Measurements from ENCODE around the gene TTC39C. TPM values are rescaled to one million over a fixed set of nuclear protein-coding genes. Genes with fewer than 3 reads are reported as not detected.

TTC39C gene
- total and polyA plus RNA-seq, 2 experiments from 2014 or later: 69.4 to 136 TPM

DNA sequence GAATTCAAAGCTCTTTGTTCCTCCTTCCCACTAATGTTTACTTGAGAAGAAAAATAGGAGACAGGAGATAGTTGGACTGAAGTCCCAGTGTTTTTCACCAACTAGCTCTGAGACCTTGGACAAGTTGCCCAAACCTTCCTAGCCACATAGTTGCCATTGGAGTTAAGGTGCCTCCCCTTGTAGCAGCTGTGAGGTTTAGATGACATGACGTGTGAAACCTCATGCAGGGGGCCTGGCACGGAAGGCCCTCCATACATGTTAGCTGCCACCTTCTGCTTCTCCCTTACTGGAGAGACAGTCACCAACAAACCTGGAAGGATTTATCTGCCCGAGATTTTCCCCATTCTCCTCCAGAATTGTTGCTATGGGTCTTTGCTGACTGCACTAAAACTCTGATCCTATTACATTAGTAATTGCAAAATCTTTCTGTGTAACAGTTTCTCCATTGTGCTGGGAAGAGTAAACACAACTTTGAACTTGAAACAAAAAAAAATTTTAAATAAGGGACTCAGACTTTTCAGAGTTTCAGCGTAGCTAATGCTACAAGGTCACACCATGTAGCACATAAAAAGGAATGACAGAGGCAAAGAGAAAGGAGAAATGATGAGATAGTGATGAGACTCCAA, 100.5 kb downstream of the TTC39C start:
- ATAC-seq (no peak), DNase-seq (ENCODE audit: low spot score) (no peak)
- peaks cover 13% of the 10 kb centered on the region; the same call in 1 of the 3 replicates for H3K36me3 Mint-ChIP-seq (ENCODE audit: low read depth)
- no peaks in the 10 kb centered on the region for H3K27me3 ChIP-seq (ENCODE audit: insufficient read depth)
- peaks cover 11% of the 10 kb centered on the region for H3K79me2 ChIP-seq (replicated peaks; ENCODE audit: insufficient read depth)
- no peaks in the 10 kb centered on the region for H4K20me1 ChIP-seq (replicated peaks; ENCODE audit: insufficient read depth)
- H3K36me3 ChIP-seq (ENCODE audit: insufficient read depth): peaks cover 37% of the 10 kb centered on the region
- peak overlapping the region; percentile 59 for H3K27ac ChIP-seq (ENCODE audit: low read depth)
- H3K4me3 ChIP-seq: no peak overlapping the region
- no peaks in the 10 kb centered on the region for H3K9me3 Mint-ChIP-seq
- no peak overlapping the region for H3K4me3 Mint-ChIP-seq
- no peak overlapping the region for H2AFZ ChIP-seq
- H3K27ac Mint-ChIP-seq: no peak overlapping the region
- no peaks in the 10 kb centered on the region; the same call in 1 of the 2 replicates for H3K4me1 ChIP-seq (ENCODE audit: insufficient read depth)
- TF ChIP-seq, protein P1, sequence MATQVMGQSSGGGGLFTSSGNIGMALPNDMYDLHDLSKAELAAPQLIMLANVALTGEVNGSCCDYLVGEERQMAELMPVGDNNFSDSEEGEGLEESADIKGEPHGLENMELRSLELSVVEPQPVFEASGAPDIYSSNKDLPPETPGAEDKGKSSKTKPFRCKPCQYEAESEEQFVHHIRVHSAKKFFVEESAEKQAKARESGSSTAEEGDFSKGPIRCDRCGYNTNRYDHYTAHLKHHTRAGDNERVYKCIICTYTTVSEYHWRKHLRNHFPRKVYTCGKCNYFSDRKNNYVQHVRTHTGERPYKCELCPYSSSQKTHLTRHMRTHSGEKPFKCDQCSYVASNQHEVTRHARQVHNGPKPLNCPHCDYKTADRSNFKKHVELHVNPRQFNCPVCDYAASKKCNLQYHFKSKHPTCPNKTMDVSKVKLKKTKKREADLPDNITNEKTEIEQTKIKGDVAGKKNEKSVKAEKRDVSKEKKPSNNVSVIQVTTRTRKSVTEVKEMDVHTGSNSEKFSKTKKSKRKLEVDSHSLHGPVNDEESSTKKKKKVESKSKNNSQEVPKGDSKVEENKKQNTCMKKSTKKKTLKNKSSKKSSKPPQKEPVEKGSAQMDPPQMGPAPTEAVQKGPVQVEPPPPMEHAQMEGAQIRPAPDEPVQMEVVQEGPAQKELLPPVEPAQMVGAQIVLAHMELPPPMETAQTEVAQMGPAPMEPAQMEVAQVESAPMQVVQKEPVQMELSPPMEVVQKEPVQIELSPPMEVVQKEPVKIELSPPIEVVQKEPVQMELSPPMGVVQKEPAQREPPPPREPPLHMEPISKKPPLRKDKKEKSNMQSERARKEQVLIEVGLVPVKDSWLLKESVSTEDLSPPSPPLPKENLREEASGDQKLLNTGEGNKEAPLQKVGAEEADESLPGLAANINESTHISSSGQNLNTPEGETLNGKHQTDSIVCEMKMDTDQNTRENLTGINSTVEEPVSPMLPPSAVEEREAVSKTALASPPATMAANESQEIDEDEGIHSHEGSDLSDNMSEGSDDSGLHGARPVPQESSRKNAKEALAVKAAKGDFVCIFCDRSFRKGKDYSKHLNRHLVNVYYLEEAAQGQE (IDR thresholded peaks at IDR 0.05; ENCODE audit: unreplicated experiment): no peak
- TF ChIP-seq, protein P2, sequence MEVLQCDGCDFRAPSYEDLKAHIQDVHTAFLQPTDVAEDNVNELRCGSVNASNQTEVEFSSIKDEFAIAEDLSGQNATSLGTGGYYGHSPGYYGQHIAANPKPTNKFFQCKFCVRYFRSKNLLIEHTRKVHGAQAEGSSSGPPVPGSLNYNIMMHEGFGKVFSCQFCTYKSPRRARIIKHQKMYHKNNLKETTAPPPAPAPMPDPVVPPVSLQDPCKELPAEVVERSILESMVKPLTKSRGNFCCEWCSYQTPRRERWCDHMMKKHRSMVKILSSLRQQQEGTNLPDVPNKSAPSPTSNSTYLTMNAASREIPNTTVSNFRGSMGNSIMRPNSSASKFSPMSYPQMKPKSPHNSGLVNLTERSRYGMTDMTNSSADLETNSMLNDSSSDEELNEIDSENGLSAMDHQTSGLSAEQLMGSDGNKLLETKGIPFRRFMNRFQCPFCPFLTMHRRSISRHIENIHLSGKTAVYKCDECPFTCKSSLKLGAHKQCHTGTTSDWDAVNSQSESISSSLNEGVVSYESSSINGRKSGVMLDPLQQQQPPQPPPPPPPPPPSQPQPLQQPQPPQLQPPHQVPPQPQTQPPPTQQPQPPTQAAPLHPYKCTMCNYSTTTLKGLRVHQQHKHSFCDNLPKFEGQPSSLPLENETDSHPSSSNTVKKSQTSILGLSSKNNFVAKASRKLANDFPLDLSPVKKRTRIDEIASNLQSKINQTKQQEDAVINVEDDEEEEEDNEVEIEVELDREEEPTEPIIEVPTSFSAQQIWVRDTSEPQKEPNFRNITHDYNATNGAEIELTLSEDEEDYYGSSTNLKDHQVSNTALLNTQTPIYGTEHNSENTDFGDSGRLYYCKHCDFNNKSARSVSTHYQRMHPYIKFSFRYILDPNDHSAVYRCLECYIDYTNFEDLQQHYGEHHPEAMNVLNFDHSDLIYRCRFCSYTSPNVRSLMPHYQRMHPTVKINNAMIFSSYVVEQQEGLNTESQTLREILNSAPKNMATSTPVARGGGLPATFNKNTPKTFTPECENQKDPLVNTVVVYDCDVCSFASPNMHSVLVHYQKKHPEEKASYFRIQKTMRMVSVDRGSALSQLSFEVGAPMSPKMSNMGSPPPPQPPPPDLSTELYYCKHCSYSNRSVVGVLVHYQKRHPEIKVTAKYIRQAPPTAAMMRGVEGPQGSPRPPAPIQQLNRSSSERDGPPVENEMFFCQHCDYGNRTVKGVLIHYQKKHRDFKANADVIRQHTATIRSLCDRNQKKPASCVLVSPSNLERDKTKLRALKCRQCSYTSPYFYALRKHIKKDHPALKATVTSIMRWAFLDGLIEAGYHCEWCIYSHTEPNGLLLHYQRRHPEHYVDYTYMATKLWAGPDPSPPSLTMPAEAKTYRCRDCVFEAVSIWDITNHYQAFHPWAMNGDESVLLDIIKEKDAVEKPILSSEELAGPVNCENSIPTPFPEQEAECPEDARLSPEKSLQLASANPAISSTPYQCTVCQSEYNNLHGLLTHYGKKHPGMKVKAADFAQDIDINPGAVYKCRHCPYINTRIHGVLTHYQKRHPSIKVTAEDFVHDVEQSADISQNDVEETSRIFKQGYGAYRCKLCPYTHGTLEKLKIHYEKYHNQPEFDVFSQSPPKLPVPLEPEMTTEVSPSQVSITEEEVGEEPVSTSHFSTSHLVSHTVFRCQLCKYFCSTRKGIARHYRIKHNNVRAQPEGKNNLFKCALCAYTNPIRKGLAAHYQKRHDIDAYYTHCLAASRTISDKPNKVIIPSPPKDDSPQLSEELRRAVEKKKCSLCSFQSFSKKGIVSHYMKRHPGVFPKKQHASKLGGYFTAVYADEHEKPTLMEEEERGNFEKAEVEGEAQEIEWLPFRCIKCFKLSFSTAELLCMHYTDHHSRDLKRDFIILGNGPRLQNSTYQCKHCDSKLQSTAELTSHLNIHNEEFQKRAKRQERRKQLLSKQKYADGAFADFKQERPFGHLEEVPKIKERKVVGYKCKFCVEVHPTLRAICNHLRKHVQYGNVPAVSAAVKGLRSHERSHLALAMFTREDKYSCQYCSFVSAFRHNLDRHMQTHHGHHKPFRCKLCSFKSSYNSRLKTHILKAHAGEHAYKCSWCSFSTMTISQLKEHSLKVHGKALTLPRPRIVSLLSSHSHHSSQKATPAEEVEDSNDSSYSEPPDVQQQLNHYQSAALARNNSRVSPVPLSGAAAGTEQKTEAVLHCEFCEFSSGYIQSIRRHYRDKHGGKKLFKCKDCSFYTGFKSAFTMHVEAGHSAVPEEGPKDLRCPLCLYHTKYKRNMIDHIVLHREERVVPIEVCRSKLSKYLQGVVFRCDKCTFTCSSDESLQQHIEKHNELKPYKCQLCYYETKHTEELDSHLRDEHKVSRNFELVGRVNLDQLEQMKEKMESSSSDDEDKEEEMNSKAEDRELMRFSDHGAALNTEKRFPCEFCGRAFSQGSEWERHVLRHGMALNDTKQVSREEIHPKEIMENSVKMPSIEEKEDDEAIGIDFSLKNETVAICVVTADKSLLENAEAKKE (CRISPR knock-in tag; IDR thresholded peaks at IDR 0.05): no peak
- no peak for TF ChIP-seq EZH2phosphoT487 (IDR thresholded peaks at IDR 0.05; ENCODE audit: unreplicated experiment)
- TF ChIP-seq, protein P3, sequence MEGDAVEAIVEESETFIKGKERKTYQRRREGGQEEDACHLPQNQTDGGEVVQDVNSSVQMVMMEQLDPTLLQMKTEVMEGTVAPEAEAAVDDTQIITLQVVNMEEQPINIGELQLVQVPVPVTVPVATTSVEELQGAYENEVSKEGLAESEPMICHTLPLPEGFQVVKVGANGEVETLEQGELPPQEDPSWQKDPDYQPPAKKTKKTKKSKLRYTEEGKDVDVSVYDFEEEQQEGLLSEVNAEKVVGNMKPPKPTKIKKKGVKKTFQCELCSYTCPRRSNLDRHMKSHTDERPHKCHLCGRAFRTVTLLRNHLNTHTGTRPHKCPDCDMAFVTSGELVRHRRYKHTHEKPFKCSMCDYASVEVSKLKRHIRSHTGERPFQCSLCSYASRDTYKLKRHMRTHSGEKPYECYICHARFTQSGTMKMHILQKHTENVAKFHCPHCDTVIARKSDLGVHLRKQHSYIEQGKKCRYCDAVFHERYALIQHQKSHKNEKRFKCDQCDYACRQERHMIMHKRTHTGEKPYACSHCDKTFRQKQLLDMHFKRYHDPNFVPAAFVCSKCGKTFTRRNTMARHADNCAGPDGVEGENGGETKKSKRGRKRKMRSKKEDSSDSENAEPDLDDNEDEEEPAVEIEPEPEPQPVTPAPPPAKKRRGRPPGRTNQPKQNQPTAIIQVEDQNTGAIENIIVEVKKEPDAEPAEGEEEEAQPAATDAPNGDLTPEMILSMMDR (conservative IDR thresholded peaks at IDR 0.05; ENCODE audit: low read depth in 2 of 2): no peak
- H3K9me2 ChIP-seq (ENCODE audit: insufficient read depth): no peaks in the 10 kb centered on the region
- peaks cover 1% of the 10 kb centered on the region for H3K27me3 Mint-ChIP-seq (ENCODE audit: insufficient read depth, low read depth, poor library complexity)
- peaks cover 12% of the 10 kb centered on the region for H3F3A ChIP-seq (replicated peaks; ENCODE audit: low read depth)
- peaks cover 6% of the 10 kb centered on the region; the same call in 2 of the 3 replicates for H3K4me1 Mint-ChIP-seq
- no peak overlapping the region for H3K4me2 ChIP-seq

All from GM23338 (cell line).